H7 (cell line): ENCODE data around the gene MYO1B. TPM values are rescaled to one million over a fixed set of nuclear protein-coding genes. Genes with fewer than 3 reads are reported as not detected.

Source experiments
- DNase-seq: peaks from one replicate; pipeline ENCODE4 v3.0.0; 2012
- H3K27me3 ChIP-seq: 2 replicates; pipeline ENCODE4 v1.6.0; 2011; ENCODE audit warnings: mild to moderate bottlenecking, low read length; ENCODE audit not compliant: control insufficient read depth, insufficient read depth
- H3K36me3 ChIP-seq: replicated peaks from 2 replicates; pipeline ENCODE4 v1.5.1; 2011; ENCODE audit warnings: low read length; ENCODE audit not compliant: control insufficient read depth, insufficient read depth
- H3K4me3 ChIP-seq: 2 replicates; pipeline ENCODE4 v1.5.1; 2011; ENCODE audit warnings: low read depth, mild to moderate bottlenecking, control low read depth, low read length, moderate library complexity; ENCODE audit not compliant: insufficient read depth
- total RNA-seq: library from RNA; depleted of rRNA; stranded (reverse); fragments of >200 nt; shearing (Covaris generic); gene quantifications from 2 replicates; pipeline ENCODE4 v1.2.3, GENCODE V29; 2014

Gene MYO1B
- total RNA-seq, 1 experiment from 2014 or later: 47.4 TPM

DNA sequence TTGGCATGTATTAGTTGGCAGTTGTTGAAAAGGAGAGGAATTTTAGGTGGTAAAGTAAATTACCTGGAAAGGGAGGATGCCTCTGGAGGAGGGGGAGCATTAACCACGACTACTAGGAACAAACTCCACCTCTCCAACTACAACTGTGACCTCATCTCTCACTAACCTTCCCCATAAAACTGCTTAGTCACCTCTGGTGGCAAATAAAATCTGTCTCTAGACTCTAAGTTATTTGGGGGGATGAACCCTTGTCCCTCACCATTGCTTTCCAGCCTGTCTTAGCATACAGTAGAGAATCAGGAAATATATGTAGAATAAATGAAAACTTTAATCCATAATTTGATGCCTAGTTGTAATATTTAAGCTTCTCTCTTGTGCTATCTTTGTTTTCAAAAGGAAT is 27.6 kb upstream of the MYO1B start:
- Histone ChIP-seq H3K27me3 (no peaks in the 10 kb centered on the region), H3K4me3 (no peak overlapping the region), H3K36me3 (no peaks in the 10 kb centered on the region)
- peak; percentile 5 for DNase-seq

- Histone ChIP-seq H3K36me3 (no peaks in the 10 kb centered on the region), H3K4me3 (no peak overlapping the region), H3K27me3 (no peaks in the 10 kb centered on the region)
- DNase-seq: peak; percentile 21
Measured at GRCh38 chr2:191218292-191218898, 26.8 kb upstream of the MYO1B start.

GRCh38 chr2:191220671-191221070 is 24.5 kb upstream of the MYO1B start:
- Histone ChIP-seq H3K27me3 (no peaks in the 10 kb centered on the region), H3K4me3 (no peak overlapping the region), H3K36me3 (no peaks in the 10 kb centered on the region)
- no peak for DNase-seq

DNA sequence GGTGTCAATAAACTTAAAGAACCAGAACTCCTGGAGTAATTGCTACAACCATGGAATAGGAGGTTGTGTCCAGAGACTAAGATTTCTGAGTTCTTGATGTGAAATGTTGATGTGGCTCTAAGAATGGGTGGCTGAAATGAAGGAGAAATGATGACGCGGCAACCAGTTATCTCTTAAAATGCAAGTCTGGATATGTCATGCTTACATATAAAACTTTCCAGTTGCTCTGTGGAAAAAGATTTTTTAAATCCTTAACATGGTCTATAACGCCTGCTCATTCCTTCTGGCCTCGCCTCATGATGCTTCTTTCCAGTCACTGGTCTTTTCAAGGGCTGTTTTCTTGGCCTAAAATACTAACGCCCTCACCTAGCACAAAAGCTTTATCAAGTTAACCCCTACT is 23.5 kb upstream of the MYO1B start:
- DNase-seq: no peak
- no peaks in the 10 kb centered on the region for H3K27me3 ChIP-seq
- H3K4me3 ChIP-seq: no peak overlapping the region
- H3K36me3 ChIP-seq: no peaks in the 10 kb centered on the region

DNA sequence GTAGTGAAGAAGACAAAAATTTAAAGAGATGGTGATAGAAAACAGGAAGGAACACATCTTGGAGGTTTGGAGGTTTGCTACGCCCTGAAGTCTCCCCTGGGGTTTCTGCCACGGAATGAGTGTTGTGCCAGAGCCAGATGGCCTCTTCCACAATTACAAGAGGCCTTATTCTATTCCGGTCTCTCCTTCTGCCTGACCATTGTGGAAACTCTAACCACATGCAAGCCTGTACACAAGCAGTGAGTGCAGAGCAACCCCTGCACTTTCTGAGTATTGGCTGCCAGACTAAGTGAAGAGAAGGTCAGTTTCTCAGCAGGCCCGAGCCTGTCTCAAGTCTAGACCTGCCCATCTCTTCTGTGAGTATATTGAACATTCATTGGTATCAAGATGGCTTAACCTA is 22.7 kb upstream of the MYO1B start:
- DNase-seq: no peak

DNA sequence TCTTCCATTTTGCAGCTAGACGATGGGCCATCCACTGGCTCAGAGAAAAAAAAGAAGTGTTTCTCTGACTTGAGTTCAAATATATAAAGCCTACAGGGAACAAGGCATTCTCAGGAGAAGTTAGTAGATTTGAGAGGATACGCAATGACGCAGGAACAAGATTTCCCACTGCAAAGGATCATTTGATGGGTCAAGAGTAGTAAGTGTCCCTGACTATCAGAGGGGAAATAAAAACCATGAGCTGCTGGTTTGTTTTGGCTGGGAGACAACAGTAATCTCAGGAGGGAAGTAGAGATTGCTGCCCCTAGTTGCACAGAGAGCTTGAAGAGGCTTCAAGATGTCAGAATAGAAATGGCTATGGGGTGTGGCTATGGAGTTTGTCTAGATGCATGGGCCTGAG is 22.3 kb upstream of the MYO1B start:
- no peaks in the 10 kb centered on the region for H3K27me3 ChIP-seq
- no peaks in the 10 kb centered on the region for H3K36me3 ChIP-seq
- no peak overlapping the region for H3K4me3 ChIP-seq
- no peak for DNase-seq

More for the DNA sequence above, 22.7 kb upstream of the MYO1B start:
- H3K4me3 ChIP-seq: no peak overlapping the region
- H3K27me3 ChIP-seq: no peaks in the 10 kb centered on the region
- no peaks in the 10 kb centered on the region for H3K36me3 ChIP-seq

- no peak for DNase-seq
Measured at GRCh38 chr2:191225126-191225525, 20.1 kb upstream of the MYO1B start.

GRCh38 chr2:191225690-191226089 is 19.5 kb upstream of the MYO1B start:
- Histone ChIP-seq H3K36me3 (no peaks in the 10 kb centered on the region), H3K27me3 (no peaks in the 10 kb centered on the region), H3K4me3 (no peak overlapping the region)
- DNase-seq: no peak

More at GRCh38 chr2:191225126-191225525, 20.1 kb upstream of the MYO1B start:
- no peaks in the 10 kb centered on the region for H3K36me3 ChIP-seq
- H3K4me3 ChIP-seq: no peak overlapping the region
- no peaks in the 10 kb centered on the region for H3K27me3 ChIP-seq

DNA sequence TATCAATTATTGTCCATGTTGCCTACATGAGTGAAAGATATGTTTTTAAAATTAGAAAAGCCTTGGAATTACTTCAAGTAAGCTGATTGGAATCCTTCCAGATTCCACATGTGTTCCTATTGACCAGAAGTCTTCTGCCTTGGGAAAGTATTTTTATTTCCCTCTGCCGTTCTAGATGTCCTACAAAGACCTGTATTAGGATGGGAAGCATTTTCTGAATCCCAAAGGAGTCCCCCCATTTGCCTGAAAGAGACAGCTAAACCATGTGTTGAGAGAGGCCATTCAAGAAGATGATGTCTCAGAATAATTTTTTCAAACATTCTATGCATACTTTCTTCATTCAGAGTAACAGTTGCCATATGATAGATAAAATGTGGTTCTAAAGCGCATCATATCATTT is 19.0 kb upstream of the MYO1B start:
- DNase-seq: no peak
- H3K36me3 ChIP-seq: no peaks in the 10 kb centered on the region
- H3K4me3 ChIP-seq: no peak overlapping the region
- no peaks in the 10 kb centered on the region for H3K27me3 ChIP-seq

GRCh38 chr2:191228333-191228732 is 16.9 kb upstream of the MYO1B start:
- Histone ChIP-seq H3K36me3 (no peaks in the 10 kb centered on the region), H3K27me3 (no peaks in the 10 kb centered on the region), H3K4me3 (no peak overlapping the region)
- DNase-seq: no peak

- H3K36me3 ChIP-seq: no peaks in the 10 kb centered on the region
- H3K4me3 ChIP-seq: no peak overlapping the region
- DNase-seq: no peak
- no peaks in the 10 kb centered on the region for H3K27me3 ChIP-seq
Measured at GRCh38 chr2:191228861-191229260, 16.3 kb upstream of the MYO1B start.

DNA sequence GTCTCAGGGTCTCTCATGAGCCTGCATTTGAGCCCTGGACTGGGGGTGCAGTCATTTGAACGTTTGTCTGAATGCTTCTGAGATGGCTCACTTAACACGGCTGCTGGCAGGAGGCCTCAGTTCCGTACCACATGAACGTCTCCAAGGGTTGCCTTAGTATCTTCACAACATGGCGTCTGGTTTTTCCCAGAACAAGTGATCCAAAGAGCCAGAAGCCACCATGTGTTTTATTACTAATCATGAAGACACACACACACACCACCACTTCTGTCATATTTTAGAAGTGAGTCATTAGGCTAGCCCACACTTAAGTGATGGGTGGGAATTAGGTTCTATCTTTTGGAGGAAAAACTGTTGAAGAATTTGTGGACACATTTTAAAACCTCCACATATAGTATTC is 15.0 kb upstream of the MYO1B start:
- Histone ChIP-seq H3K27me3 (no peaks in the 10 kb centered on the region), H3K4me3 (no peak overlapping the region), H3K36me3 (no peaks in the 10 kb centered on the region)
- no peak for DNase-seq

GRCh38 chr2:191231995-191232394 is 13.2 kb upstream of the MYO1B start:
- no peak for DNase-seq
- Histone ChIP-seq H3K36me3 (no peaks in the 10 kb centered on the region), H3K4me3 (no peak overlapping the region), H3K27me3 (no peaks in the 10 kb centered on the region)

GRCh38 chr2:191233533-191233932 is 11.7 kb upstream of the MYO1B start:
- Histone ChIP-seq H3K4me3 (no peak overlapping the region), H3K36me3 (no peaks in the 10 kb centered on the region), H3K27me3 (no peaks in the 10 kb centered on the region)
- no peak for DNase-seq

- no peak for DNase-seq
- Histone ChIP-seq H3K4me3 (no peak overlapping the region), H3K27me3 (no peaks in the 10 kb centered on the region), H3K36me3 (no peaks in the 10 kb centered on the region)
Measured at GRCh38 chr2:191234376-191234775, 10.8 kb upstream of the MYO1B start.

DNA sequence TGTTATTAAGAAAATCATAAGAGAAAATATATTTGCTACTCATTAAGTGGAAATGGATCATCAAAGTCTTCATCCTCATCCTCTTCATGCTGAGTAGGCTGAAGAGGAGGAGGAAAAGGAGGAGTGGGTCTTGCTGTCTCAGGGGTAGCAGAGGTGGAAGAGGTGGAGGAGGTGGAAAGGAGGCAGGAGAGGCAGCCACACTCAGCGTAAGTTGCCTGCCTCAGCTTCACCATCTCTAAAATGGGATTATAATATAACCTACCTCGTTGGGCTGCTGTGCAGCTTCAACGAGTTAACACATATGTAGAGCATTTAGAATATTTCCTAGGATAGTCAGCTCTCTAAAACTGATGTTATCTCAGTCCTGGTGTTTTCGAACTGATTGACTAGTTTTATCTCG is 4.3 kb upstream of the MYO1B start:
- Histone ChIP-seq H3K27me3 (no peaks in the 10 kb centered on the region), H3K4me3 (no peak overlapping the region), H3K36me3 (no peaks in the 10 kb centered on the region)
- no peak for DNase-seq
